Fibroblast of lung (primary cell): ENCODE results near the gene LSM7.

Experiments
- CTCF ChIP-seq, 2 donors: IDR thresholded peaks in 1 of 2; conservative IDR thresholded peaks in 1 of 2; 1 replicate in 1 of 2; 2 replicates in 1 of 2; pipeline ENCODE4 v1.5.1; 2011 to 2012; ENCODE audit warnings: low read length in 2 of 2, control low read depth in 1 of 2, inconsistent platforms in 1 of 2, low read depth in 1 of 2, mild to moderate bottlenecking in 1 of 2
- EZH2 ChIP-seq: IDR thresholded peaks from 2 replicates; pipeline ENCODE4 v1.5.1; 2012; ENCODE audit warnings: low read length, control low read depth, mild to moderate bottlenecking; ENCODE audit errors: missing control alignments

- no peak for TF ChIP-seq EZH2
- TF ChIP-seq CTCF (conservative IDR thresholded peaks at IDR 0.05 in 1 of 2, IDR thresholded peaks at IDR 0.05 in 1 of 2; ENCODE audit: low read depth in 1 of 2, low read length in 2 of 2): no peak
These were observed 10.6 kb upstream of the LSM7 start for GRCh38 chr19:2338751-2339643.
